Right ventricle myocardium superior (tissue), 1 donor: ENCODE data around the gene TMCC1. TPM values are rescaled to one million over a fixed set of nuclear protein-coding genes. Genes with fewer than 3 reads are reported as not detected.
"Not testable (repeated sequence)": the region's sequence is repeated elsewhere in the genome, so short reads cannot be mapped to it uniquely, and the experiment has no call there.

ENCODE experiments used
- ATAC-seq: fragments of 200-7000 bp; cut with Tn5 transposase; one replicate; pipeline ENCODE4 v1.9.1; 2020; ENCODE audit warnings: mild to moderate bottlenecking; ENCODE audit not compliant: poor library complexity
- DNase-seq: peaks from one replicate; pipeline ENCODE4 v3.0.0-alpha.2; 2020
- intact Hi-C: fragments of 100-400 bp; cut with DNase I; formaldehyde crosslinking; loops from one replicate; pipeline ENCODE4 v1.11.2; 2022
- total RNA-seq: library from RNA; stranded (reverse); fragmentation: NEBNext Ultra II Directional; extraction: Animal tissue kit (Norgen Biotek cat#: 25700); gene quantifications from one replicate; pipeline ENCODE4 v1.2.1, GENCODE V29; 2021
- donor health status: DM: no; HTN: yes; CAD: no; lungs with severe emphysema.

TMCC1 gene
- total RNA-seq, 1 donor from 2014 or later: 26.2 TPM

DNA sequence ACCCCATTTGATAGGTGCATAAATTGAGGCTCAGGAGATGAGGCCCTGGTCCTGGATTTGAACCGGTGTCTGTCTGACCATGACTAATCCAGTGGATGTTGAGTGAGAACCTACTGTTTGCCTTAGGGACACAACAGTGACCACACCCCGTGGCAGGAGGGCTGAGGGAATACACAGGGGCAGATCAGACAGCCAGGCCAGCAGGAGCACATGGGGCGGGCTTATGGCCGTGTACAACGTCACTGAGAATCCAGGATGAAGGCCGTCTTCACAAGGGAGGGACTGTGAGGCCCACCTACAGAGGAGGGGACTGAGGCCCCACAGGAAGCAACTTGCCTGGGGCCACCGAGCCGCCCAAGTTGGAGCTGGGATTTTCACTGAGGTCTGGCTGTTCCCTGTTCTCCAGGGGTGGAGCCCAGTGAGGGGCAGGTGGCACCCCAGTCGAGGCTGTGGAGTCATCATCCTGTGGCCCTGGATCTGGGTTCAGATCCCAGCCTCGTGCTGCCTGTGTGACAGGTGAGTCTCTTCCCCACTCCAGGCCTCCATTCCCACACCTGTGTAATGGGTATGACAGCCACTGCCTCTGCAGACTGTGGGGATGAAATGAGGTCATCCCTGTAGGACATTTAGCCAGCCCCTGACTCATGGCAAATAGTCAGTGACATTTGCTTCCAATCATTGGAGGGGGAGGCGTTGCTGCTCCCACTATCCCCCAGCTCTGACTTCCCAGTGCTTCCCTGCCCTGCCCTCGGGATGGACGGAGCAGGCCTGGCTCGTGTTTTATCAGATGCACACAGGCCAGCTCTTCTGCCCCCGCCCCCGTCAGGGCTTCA lies 280.8 kb downstream of the TMCC1 start:
- DNase-seq: peak; percentile 48
- ATAC-seq: no peak
- intact Hi-C loops: no loop called here

DNA sequence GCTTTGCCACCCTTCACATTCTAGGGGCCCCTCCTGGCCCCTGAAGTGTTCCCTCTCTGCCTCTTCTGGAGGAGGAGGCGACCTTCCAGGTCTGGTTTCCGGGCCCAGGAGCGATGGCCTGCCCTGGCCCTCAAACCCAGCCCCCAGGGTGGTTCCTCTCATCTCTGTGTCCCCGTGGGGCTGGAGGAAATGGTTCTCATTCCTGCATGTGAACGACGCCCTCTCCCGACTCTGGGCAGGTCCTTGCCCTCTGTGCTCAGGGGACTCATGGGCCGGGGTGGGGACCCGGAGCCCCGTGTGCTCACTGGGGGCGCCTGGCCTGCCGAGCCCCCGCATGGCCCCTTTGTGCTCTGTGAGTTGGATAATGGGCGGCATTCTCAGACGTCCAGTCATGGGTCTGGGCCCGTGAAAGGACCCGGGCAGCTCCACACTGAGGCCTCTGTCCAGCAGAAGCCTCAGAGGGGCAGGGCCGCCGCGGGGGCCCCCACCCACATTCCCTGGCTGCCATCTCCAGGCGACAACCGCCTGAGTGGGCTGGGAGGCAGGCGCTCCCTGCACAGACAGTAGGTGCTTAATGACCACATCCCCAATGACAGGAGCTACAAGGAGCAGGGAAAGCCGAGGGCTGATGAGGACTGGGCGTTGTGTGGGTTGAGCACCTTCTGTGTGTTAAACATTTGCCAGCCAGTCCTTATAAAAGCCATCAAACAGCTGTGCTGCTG lies 281.5 kb downstream of the TMCC1 start:
- DNase-seq: peak; percentile 66
- ATAC-seq: peak; percentile 20
- intact Hi-C loops: no loop called here

DNA sequence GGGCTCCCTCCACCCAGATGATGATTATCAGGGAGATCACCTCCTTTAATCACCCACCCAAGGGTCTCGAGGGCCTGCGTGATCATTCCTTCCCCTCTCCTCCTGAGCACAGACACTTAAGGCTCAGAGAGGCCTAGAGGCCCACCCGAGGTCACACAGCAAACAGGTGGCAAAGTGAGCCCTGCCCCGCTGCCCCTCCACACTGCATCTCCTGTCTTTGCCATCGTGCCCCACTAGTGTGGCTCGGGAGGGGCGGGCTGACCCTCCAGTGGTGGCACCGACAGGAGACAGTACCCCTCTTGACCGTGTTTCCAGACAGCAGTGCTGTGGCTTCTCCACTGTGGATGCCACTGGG lies 282.1 kb downstream of the TMCC1 start:
- intact Hi-C loops: no loop called here
- no peak for DNase-seq
- ATAC-seq: no peak

DNA sequence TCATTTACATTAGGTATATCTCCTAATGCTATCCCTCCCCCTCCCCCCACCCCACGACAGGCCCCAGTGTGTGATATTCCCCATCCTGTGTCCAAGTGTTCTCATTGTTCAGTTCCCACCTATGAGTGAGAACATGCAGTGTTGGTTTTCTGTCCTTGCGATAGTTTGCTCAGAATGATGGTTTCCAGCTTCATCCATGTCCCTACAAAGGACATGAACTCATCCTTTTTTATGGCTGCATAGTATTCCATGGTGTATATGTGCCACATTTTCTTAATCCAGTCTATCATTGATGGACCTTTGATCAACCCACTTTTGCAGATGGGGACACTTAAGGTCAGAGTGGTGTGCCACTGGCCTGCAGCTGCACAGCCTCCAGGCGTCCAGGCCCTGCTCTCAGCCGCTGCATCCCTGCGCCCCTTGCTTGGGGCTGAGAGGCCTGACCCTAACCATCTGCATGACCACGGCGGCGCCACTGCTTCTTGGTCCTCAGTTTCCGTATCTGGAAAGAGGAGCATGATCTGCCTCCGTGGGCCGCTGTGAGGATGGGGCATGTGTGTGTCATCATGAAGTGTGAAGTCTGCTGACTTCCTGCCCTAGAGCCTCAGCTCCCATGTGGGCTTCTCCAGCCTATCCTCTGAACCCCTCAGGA lies 282.6 kb downstream of the TMCC1 start:
- peak; percentile 30 for DNase-seq
- intact Hi-C loops: not testable (repeated sequence)

DNA sequence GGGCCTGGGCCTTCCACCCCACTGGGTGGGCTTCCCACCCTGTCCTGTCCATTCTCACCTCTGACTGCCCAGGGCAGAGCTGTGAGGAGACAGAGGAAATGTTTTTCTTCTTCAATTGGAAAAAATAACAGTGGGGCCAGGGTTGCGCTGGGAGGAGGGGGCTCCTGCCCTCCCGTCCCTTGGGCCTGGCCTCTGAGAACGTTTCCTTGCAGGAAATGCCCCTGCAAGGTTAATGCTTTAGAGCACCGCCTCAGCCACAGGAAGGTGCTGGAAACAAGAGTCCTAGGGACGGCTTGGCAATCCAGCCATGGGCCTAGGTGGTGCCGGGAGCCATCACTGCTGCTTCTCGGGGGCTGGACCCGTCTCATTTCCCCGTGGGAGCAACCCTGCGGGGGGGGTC lies 283.2 kb downstream of the TMCC1 start:
- DNase-seq (peak; percentile 32), ATAC-seq (no peak)
- intact Hi-C loops: no loop called here

More for the DNA sequence above, 282.6 kb downstream of the TMCC1 start:
- ATAC-seq: not testable (repeated sequence)

DNA sequence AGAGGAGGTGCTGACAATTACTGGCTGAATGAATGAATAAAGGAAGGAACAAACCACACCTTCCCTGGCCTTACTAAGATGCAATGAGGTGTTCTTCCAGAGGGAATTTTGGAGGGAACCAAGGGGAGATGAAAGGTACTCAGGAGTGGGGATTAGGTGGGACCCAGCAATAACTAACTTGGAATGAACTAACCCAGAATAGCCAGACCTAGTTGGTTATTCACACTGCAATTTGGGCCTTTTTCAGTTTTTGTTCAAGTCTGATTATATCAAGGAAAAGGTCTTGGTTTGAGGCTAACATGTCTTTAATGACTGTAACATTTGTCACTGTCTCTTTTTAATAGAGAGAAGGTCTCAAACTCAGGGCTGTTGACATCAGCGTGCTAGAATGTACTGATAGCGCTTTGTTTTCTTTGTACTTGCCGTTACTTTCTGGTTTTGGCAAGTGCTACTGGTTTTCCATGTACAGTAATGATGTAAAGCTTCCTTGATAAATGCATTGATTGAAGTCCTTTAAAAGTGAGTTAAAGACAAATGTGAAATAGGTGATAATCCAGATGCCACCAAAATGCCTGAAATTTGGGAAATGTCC lies 283.8 kb downstream of the TMCC1 start:
- intact Hi-C loops: no loop called here
- no peak for ATAC-seq
- DNase-seq: no peak

DNA sequence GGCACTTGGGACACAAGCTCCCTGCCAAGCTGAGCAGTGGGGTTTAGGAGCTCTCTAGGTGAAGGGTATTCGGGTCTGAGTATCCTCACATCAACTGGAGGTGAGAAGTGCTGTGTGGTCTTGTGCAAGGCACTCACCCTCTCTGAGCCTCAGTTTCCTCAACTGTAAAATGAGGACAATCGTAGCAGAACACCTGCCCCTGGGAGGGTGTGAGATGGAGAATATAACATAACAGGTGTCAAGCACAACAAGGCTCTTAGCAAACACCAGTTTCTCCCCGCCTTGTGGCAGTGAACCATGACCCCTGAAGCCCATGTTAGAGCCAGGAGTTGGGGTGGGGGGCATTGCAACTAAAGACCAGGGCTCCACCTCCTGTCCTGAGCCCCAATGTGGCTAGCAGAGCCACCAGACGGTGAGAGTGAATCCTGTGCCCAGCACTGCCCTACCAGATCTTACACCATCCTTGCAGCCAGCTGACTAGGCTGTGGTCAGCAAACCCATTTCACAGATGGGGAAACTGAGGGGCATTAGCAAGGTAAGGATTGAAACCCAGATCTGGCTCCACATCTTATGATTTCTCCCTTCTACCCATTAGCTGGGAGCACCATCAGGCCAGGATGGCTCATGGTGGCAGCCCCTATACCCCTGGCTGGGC lies 284.4 kb downstream of the TMCC1 start:
- intact Hi-C loops: no loop called here
- ATAC-seq (no peak), DNase-seq (no peak)

DNA sequence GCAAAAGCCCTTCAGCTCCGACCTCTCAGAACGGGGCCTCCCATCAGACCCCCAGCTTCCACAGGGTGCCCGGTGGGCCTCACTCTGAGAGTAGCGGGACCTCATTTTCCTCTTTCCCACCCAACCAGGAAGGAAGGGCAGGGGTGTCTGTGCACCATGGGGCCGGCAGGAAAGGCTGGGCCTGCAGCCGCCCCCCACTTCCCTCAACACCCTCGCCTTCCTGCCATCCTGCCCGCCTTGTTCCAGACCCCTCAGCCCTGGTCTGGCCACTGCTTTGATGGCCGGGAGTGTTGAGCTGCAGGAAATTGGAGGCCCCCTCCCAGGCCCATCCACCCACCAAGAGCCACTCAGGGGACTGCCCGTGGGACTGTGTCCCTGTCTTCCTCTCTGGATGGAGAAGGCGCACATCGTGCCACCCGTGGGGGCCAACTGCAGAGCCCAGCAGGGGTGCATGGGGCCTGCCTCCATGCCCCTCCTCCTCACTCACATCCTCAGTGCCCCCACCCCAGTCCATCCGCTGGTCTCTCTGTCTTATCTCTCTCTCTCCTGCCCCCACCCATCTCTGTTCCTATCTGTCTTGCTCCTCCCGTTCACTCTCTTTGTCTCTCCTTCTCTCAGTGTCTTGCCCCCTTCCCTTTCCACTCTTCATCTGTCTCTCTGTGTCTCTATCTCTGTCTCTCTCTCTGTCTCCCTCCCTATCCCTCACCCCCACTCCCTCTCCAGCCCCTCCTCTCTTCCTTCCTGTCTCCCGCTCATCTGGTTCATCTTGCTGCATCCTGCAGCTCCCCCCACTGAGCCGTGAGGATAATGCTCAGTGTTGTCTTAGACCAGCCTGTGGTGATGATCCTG lies 285.2 kb downstream of the TMCC1 start:
- ATAC-seq (no peak), DNase-seq (peak; percentile 50)
- intact Hi-C loops: no loop called here

DNA sequence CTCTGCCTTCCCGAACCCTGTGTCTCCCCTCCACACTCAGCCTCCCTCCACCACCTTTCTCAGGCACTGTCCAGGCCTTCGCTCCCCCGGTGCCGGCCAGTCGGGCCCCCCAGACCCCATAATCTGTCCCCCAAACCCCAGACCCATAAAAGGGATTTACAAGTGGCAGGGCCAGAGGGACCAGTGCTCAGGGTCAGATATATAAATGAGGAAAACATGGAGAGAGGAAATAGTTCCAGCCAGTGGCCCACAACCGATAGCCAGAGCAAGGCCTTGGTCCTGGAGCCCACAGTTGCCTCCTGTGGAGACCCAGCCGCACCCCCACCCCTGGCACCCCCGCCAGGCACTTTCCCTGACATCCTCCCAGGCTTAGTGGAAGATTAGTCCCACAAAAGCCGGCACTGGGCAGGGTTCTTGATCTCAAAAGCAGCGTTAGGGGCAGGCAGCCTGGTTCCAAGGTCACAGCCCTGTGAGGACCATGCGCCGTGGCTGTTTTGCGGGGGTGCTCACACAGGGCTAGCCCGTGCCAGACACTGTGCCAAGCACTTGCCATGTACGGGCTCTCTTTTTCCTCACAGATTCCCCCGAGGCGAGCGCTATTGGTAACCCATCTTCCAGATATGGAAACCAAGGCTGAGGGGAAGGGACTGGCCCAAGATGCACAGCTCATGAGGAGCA lies 286.0 kb downstream of the TMCC1 start:
- DNase-seq (peak; percentile 56), ATAC-seq (no peak)
- intact Hi-C loops: no loop called here

DNA sequence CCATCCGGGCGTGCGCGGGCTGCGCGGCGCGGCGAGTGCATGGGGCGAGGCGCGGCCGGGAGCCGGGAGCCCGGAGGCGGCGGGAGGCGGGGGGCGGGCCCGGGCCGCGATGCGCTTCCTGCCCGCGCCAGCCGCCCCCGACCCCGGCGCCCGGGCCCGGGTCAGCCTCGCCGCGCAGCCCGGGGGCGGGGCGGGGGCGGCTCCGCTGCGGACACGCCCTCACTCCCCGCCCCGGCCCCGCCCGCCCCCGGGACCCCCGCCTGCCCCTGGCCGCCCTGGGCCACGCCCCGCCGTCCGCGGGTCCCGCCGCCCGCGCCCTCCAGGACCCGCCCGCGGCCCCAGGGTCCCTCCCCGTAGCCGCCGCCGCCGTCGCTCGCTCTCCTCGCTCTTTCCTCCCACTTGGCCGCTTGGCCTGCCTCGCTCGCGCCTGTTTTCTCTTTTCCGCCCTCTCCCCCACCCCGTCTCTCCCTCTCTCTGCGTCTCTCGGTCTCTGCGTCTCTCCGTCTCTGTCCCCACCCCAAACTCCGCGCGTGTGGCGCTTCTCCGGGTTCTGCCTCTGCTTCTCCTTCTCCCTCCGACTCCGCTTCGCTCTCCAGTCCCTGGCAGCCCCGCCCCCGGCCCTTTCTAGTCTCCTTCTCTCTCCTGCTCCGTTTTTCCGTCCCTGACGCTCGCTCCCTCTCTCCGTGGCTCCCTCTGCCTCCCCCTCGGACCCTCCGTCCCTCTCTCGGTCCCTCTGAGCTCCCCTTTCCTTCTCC lies 286.7 kb downstream of the TMCC1 start, which contains the start of gene PLXND1:
PLXND1 (minus strand) TSS at position 41 of the 755 bp plus-strand sequence; CDS start at position 4, 37 bp downstream.
- ATAC-seq (peak; percentile 74), DNase-seq (peak; percentile 90)
- intact Hi-C loops: no loop called here

DNA sequence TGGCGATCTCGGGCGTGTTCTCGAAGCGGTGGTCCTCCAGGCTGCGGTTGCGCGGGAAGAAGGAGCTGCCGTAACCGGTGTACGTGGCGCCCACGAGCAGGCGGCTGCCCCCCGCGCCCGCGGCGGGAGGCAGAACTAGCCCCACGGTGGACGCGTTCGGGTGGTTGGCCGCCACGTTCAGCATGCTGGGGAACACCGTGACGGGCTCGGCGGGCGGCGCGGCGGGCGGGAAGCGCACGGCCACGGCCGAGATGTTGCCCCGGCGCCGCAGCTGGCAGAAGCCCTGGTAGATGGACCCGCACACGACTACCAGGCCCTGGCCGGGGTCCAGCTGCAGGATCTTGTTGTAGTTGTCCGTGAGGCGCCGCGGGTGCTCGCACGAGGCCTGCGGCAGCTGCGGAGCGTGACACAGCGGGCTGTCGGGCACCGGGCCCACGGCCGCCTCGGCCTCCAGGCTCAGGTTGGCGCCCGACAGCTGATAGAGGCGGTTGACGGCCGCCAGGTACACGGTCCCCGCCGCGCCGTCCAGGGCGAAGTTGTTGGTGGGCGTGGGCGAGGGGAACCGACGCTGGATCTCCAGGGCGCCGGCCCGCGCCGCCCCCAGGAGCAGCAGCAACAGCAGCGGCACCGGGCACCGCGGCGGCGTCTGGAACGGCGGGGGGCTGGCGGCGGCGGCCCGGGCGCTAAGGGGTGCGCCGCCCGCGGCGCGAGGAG lies 287.4 kb downstream of the TMCC1 start:
- ATAC-seq (peak; percentile 2), DNase-seq (peak; percentile 67)
- intact Hi-C loops: no loop called here

DNA sequence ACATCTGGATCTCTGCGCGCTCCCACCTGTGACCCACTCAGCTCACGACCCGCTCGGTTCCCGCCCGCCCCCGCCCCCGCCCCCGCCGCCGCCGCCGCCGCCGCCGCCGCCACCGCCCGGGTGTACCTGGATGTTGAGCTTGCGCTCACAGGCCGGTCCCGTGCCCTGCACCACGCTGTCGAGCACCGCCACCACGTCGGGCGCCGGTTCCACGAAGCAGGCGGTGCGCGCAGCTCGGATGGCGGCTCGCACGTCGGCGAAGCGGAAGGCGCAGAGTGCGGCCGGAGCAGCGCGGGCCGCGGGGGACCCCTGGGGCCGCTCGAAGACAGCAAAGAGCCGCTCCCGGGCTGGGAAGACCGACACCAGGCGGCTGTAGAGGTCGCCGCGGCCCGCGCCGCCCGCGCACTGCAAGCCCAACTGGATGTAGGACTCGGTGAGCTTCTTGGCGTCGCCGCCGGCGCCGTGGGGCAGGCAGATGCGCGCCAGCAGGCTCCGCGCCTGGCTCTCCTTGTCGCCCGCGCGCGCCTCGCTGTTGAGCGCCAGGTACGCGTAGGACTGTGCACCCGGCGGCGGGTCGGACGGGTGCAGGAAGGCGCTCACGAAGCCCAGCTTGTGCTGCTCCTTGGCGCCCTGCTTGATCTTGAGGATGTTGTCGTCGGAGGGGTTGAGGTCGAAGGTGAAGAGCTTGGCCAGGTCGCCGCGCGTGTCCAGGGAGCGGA lies 288.1 kb downstream of the TMCC1 start:
- intact Hi-C loops: no loop called here
- ATAC-seq: peak; percentile 30
- DNase-seq: peak; percentile 79

DNA sequence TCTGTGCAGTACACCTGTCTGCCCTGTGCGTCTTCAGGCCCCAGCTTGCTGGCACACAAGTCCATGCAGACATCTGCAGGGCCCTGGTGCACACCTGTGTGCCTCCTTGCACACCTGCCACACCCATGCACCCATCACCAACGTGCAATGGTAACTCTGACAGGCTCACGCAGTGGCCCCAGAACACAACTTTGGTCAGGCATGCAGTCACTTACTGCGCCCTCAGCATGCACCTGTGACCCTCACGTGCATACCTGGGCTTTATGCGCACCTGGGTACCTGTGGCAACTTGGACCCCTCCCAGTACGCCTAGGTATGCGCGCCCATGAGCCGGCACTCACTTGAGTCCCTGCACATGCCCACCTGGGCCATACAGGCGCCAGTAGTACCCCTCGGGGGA lies 288.7 kb downstream of the TMCC1 start:
- intact Hi-C loops: no loop called here
- DNase-seq: no peak
- ATAC-seq: no peak

DNA sequence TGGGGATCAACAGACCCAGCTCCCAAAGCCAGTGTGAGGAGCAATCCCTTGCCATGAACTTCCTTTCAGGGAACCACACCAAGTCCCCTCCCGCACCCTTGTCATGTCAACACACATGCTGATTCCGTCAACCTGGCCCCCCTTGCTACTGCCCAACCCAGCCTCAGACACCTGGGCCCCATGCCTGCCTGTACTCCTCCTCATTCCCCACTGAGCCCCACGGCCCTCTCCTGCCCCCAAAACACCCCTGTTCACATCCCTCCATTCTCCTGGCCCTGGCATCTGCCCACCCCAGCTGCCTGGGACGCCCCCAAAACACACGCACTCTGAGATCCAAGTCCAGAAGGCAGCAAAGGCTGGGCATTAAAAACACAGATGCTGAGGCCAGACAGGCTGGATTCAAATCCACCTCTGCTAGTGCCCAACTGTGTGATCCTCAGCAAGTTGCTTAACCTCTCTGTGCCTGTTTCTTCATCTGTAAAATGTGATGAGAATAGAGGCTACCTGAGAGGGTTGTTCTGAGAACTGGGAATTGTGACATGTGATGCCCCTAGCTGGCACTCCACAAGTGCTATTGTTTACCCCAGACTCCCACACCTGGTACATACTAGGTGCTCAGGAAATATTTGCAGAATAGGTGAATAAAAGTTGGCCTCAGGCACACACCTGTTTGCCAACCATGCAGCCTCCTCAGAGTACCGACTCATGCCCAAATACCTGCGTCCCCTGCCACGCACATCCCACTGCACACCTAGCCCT lies 289.3 kb downstream of the TMCC1 start:
- ATAC-seq (no peak), DNase-seq (no peak)
- intact Hi-C loops: no loop called here

DNA sequence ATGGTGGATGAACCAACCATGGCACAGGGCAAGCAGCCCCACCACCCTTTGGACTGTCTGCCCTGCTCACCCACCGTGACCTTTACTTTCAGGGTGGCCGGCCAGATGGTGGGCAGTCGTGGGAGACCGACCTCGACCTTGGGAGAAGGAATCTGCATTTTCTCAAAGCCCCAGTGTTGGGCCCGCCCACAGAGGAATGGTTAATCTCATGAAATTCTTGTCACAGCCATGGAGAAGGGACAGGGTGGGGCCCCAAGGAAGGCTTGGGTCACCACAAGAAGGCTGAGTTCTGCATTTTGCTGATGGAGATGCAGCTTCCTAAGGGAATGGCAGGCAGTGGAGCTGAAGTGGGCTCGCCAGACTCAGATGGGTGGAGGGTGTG lies 290.0 kb downstream of the TMCC1 start:
- DNase-seq (no peak), ATAC-seq (no peak)
- intact Hi-C loops: no loop called here
